Subcutaneous adipose tissue (tissue), 4 donors: Measurements from ENCODE around the gene RFC3. TPM values are rescaled to one million over a fixed set of nuclear protein-coding genes. Genes with fewer than 3 reads are reported as not detected.

ENCODE experiments used
- CTCF ChIP-seq: fragments of 450-650 bp; IDR thresholded peaks from one replicate; pipeline ENCODE4 v1.5.1; 2016; ENCODE audit warnings: low read depth, mild to moderate bottlenecking, control low read depth, antibody characterized with exemption, moderate library complexity
- total RNA-seq, 4 donors: library from RNA; depleted of rRNA; stranded (reverse); fragments of >200 nt; gene quantifications; one replicate each; pipeline ENCODE4 v1.1.0, GENCODE V29; 2016

The RFC3 gene
- total RNA-seq, 4 donors from 2014 or later = 5.7 to 10.4 (median 8.0) TPM

- no peak for TF ChIP-seq CTCF
These were observed 1.0 kb upstream of the RFC3 start for GRCh38 chr13:33816912-33817311.

DNA sequence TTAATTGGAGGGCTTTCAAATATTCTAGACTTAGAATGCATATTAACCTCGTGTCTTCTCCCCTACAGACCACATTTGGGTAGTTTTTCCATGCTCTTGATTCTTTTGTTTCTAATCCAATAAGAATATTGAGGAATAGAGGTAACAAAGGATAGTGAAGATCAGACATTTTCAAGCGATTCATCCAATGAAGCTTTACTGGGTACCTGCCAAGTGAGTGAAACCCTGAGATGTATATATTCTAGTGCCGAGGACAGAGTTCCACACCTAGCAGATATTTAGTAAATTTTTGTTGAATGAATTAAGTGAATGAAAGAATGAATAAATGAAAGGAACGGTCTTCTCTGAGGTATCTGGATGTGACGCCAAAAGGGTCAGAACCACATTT lies 442 bp upstream of the RFC3 start:
- TF ChIP-seq CTCF = no peak

- no peak for TF ChIP-seq CTCF
These were observed 7.1 kb downstream of the RFC3 start for GRCh38 chr13:33825083-33825482.

DNA sequence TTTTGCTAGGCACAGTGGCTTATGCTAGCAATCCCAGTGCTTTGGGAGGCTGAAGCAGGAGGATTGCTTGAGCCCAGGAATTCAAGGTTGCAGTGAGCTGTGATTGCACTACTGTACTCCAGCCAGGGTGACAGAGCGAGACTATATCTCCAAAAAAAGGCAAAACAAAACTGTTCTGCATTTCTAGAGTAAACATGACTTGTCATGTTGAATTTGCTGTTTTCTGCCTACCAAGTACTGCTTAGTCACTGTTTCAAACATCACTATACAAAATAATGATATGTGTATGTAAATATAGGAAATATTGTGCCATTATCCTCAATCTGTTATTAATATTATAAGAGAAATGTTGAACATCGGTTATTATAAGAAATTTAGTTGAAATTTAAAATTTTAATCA lies 9.2 kb downstream of the RFC3 start:
- TF ChIP-seq CTCF = no peak

- no peak for TF ChIP-seq CTCF
These were observed 10.6 kb downstream of the RFC3 start for GRCh38 chr13:33828431-33829129.

DNA sequence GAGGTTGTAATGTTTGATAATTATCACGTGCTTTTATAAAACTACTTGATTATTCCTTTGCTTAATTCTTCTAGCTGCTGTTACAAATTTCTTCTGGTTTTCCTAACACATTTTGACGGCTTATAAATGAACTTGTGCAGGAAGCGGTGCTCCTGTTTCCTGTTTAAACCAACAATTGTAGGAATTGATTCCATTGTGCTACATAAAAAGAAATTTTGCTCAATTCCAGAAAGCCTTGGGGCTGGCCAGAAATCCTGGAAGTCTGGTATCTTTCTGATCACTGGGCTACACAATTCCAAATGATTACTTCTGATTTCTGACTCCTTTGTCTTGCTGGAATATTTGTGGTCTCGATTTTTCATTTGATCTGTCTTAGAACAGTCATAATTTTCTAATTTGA lies 14.9 kb downstream of the RFC3 start:
- no peak for TF ChIP-seq CTCF

DNA sequence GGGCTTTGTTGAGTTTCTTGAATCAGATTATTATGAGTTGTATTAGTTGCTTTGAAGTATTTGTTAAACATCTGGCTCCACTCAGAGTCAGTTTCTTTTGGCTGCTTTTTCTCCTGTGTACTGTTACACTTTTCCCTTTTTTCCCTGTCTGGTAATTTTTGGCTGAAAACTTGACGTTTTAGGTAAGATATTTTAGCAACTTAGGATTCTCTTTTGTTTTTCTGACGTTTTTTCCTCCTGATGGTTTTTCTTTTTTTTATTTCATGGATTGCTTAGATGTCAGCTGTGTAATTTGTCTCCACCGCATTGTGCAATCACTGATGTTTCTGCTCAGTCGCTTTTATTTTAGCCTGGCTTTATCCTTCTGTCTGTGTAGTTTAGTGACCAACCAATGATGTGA lies 20.7 kb downstream of the RFC3 start:
- no peak for TF ChIP-seq CTCF
